ENCODE results near the gene CRK.
"Not testable (repeated sequence)": the region's sequence is repeated elsewhere in the genome, so short reads cannot be mapped to it uniquely, and the experiment has no call there.

The CRK gene

GRCh38 chr17:1423456-1424135, 32.4 kb downstream of the CRK start:
- DNase-seq (ENCODE audit: low spot score): no peak

GRCh38 chr17:1422885-1423284, 33.1 kb downstream of the CRK start:
- no peak for DNase-seq (ENCODE audit: low spot score)

- DNase-seq (ENCODE audit: low spot score): no peak
These were observed 34.6 kb downstream of the CRK start for GRCh38 chr17:1421470-1421869.

DNA sequence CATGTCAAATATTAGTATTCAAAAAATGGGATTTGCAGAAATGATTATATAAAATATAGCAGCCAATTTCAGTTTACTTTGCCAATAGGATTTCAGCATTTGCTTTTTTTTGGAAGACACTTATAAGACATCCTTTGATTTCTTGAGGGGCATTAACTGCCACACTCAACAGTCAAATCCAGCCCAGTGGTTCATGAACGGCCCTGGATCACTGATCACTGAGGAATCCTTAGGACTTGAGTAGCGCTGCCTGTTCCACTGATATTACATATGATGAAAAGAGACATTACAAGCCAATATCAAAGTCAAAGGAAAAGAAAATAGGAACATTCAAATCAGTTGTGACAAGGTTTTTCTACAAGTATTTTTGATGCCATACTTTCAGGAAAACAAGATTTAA, 35.1 kb downstream of the CRK start:
- no peak for DNase-seq (ENCODE audit: low spot score)

- DNase-seq (ENCODE audit: low spot score): no peak
These were observed 35.9 kb downstream of the CRK start for GRCh38 chr17:1420163-1420562.

DNA sequence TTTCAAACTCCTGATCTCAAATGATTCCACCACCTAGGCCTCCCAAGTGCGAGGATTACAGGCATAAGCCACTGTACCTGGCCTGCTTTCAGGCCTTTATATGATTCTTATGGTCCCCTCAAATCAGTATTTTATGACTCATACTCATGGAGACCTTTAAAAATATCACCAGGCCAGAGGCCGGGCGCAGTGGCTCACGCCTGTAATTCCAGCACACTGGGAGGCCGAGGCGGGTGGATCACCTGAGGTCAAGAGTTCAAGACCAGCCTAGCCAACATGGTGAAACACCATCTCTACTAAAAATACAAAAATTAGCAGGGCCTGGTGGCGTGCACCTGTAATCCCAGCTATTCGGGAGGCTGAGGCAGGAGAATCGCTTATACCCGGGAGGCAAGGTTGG, 37.6 kb downstream of the CRK start:
- DNase-seq (ENCODE audit: low spot score): not testable (repeated sequence)

DNA sequence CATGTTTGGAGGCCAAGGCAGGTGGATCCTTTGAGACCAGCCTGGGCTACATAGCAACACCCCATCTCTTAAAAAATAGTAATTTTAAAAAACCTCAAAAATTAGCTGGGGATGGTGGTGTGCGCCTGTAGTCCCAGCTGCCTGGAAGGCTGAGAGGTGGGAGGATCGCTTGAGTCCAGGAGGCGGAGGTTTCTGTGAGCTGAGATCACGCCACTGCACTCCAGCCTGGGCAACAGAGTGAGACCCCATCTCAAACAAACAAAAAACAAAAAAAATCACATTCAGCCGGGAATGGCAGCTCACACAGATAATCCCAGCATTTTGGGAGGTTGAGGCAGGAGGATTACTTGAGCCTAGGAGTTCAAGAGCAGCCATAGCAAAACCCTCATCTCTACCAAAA, 39.6 kb downstream of the CRK start:
- DNase-seq (ENCODE audit: low spot score): no peak

DNA sequence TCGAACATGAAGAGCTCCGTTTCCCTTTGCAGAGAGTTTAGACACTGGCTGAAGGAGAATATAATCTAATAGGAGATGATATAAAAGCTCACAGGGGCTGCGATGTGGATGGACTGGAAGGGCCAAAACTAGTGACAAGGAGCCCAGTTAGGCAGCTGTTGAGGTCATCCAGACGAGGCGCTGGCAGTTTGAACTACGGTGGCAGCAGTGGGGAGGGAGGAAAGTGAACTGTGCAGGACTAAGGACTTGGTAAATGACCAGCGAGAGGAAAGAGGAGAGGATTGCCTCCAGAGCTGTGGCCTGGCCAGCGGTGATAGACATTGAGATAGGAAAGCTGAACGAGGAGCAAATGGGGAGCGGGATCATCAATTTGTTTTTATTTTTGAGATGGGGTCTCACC, 41.4 kb downstream of the CRK start:
- no peak for DNase-seq (ENCODE audit: low spot score)

DNA sequence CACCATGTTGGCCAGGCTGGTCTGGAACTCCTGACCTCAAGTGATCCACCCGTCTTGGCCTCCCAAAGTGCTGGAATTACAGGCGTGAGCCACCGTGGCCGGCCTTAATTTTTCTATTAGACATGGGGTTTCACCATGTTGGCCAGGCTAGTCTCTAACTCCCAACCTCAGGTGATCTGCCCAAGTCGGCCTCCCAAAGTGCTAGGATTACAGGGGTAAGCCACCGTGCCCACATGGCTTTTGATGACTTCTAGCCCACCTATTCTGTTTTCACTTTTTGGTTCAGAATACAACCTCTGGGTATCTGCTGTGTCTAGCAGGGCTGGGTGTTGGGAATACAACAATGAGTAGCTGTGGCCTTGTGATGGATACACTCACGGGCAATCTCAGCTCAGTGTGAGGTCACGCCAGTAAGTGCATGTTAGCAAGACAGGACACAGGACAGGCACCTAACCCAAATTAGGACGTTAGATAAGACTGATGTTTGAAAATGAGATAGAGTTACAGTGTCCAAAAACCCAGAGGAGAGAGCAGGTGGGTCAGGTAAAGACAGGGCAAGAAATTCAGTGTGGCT, 41.9 kb downstream of the CRK start:
- DNase-seq (ENCODE audit: low spot score): no peak

- peak; percentile 64 for DNase-seq (ENCODE audit: low spot score)
These were observed 42.7 kb downstream of the CRK start for GRCh38 chr17:1413281-1413791.

DNA sequence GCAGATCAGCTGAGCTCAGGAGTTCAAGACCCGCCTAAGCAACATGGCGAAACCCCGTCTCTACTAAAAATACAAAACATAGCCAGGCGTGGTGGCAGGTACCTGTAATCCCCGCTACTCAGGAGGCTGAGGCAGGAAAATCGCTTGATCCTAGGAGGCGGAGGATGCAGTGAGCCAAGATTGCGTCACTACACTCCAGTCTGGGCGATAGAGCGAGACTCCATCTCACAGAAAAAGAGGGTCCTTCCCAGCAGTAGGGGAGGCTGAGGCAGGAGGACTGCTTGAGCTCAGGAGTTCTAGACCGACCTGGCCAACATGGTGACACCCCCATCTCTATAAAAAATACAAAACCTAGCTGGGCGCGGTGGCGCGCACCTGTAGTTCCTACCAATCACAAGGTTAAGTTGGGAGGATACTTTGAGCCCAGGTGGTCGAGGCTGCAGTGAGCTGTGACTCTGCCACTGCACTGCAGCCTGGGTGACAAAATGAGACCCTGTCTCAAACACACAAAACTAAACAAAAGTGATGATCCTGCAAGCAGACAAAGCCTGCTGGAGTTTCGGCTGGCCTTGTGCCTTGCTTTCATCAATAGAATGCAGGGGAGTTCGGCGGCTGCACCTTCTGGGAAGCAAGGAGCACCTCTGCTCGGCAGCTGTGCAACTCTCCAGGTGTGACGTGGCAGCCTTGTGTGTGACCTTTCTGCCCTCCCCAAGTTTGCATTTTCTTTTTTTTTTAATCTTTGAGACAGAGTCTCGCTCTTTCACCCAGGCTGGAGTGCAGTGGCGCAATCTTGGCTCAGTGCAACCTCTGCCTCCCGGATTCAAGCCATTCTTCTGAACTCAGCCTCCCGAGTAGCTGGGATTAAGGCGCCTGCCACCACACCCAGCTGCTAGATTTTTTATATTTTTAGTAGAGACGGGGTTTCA, 43.6 kb downstream of the CRK start:
- no peak for DNase-seq (ENCODE audit: low spot score)

GRCh38 chr17:1402262-1402586, 53.8 kb downstream of the CRK start:
- no peak for DNase-seq (ENCODE audit: low spot score)

- DNase-seq (ENCODE audit: low spot score): peak; percentile 96
These were observed 56.1 kb downstream of the CRK start, which contains the start of gene YWHAE for GRCh38 chr17:1399679-1400512. Gene YWHAE, minus strand, starts transcription at chr17:1400222. Its CDS starts 112 bp downstream, at chr17:1400110.

DNA sequence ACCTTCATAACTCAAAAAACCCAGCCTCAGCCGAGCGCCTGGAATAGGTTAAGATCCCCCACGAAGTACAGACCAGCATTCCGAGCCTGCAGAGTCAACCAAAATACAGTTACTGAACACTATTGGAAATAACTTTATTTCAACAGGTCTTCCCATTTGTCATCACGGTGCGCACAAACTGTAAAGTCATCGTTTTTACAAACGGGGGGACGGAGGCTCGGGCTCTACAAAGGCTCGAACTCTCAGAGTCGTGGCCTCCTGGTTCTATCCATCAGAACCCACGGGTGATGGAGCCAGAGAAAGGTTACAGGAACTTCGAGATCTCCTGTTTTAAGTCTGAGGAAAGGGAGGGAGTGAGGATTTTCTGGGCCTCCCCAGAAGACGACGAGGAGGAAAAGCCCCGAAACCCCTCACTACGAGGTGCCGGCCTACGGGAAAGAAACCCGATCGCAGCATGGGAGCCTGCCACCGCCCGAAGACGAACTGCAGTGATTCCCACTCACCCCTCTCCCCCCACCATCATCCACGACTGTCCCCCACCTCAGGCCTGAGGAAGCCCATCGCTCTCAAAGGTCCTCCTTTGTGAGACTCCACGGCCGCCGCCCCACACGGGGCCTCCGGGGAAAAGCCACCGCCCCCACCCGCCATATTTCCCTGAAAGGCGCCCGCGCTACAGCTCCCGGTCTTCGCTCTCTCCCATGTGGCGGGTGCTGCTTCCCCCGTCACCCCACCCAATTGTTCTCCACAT, 56.9 kb downstream of the CRK start:
- DNase-seq (ENCODE audit: low spot score): peak; percentile 27

- no peak for DNase-seq (ENCODE audit: low spot score)
These were observed 58.0 kb downstream of the CRK start for GRCh38 chr17:1398028-1398427.

GRCh38 chr17:1395876-1396665, 60.0 kb downstream of the CRK start:
- DNase-seq (ENCODE audit: low spot score): not testable (repeated sequence)

DNA sequence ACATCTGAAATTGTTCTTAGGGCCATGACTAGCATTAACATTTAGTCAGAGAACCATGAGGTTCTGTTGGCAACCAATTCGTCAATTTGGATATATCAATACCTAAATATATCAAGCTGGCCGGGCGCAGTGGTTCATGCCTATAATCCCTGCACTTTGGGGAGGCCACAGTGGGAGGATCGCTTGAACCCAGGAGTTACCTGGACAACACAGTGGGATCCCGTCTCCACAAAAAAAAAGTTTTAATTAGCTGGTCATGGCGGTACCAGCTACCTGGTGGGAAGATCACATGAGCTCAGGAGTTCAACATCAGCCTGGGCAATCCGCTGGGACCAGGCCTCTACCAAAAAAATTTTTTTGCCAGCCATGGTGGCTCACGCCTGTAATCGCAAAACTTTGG, 64.5 kb downstream of the CRK start:
- no peak for DNase-seq (ENCODE audit: low spot score)

- no peak for DNase-seq (ENCODE audit: low spot score)
These were observed 65.3 kb downstream of the CRK start for GRCh38 chr17:1390432-1391367.
